DOHH2 (cell line): Measurements from ENCODE around the gene PVRIG.
"Not testable (repeated sequence)": the region's sequence is repeated elsewhere in the genome, so short reads cannot be mapped to it uniquely, and the experiment has no call there.

Source experiments
- EZH2phosphoT487 ChIP-seq: fragments of 200-600 bp; sonication (generic); IDR thresholded peaks from 2 replicates; pipeline ENCODE4 v1.6.1; 2017; ENCODE audit warnings: borderline replicate concordance, mild to moderate bottlenecking, antibody characterized with exemption, low read length, moderate library complexity, mixed read lengths
- TF ChIP-seq, protein P1 (sequence below): fragments of 200-600 bp; sonication (generic); IDR thresholded peaks from one replicate; pipeline ENCODE4 v1.5.1; 2014; ENCODE audit warnings: antibody characterized with exemption, mild to moderate bottlenecking, low read depth, low read length; ENCODE audit not compliant: poor library complexity, severe bottlenecking

DNA sequence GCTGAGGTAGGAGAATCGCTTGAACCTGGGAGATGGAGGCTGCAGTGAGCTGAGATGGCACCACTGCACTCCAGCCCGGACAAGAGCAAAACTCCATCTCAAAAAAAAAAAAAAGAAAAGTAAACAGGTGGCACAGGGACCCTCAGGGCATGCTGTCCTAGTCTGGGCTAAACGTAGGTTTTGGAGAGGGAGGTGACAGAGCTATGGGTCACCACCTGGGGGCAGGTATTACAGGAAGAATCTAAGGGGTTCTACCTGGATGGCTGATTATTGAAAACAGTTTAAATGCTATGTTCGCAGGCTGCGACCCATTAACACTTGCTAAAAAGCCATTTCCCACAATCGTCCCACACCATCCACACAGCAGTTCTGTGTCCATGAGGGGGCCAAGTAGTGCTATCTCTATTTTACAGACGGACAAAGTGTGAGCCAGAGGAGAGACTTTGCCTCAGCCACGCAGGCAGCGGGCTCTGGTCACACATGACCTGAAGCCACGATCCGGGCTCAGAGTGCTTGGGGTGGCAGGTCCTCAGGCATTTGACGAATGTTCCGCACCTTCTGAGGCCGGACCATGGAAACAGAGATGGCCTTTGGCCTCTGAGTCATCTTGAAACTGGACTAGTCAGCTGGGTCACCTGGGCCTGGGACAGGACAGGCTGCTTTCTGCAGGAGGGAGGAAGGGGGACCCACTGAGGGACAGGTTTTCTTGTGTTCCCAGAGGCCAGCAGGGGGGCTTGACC is 49.7 kb downstream of the PVRIG start:
- not testable (repeated sequence) for TF ChIP-seq EZH2phosphoT487
- TF ChIP-seq, protein P1, sequence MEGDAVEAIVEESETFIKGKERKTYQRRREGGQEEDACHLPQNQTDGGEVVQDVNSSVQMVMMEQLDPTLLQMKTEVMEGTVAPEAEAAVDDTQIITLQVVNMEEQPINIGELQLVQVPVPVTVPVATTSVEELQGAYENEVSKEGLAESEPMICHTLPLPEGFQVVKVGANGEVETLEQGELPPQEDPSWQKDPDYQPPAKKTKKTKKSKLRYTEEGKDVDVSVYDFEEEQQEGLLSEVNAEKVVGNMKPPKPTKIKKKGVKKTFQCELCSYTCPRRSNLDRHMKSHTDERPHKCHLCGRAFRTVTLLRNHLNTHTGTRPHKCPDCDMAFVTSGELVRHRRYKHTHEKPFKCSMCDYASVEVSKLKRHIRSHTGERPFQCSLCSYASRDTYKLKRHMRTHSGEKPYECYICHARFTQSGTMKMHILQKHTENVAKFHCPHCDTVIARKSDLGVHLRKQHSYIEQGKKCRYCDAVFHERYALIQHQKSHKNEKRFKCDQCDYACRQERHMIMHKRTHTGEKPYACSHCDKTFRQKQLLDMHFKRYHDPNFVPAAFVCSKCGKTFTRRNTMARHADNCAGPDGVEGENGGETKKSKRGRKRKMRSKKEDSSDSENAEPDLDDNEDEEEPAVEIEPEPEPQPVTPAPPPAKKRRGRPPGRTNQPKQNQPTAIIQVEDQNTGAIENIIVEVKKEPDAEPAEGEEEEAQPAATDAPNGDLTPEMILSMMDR = not testable (repeated sequence)
